DMS153 treated with DMSO at 0.1 percent for 48 hours (cell line): ENCODE results near the gene EIF5.

Experiments used
- DNase-seq: peaks from one replicate; lab custom pipeline; 2025; ENCODE audit not compliant: unreplicated experiment; lab: John Stamatoyannopoulos, UW

EIF5 gene

GRCh38 chr14:103391048-103391447 is 57.0 kb downstream of the EIF5 start:
- DNase-seq, result no peak

GRCh38 chr14:103392106-103392505 is 58.1 kb downstream of the EIF5 start:
- DNase-seq, result no peak

- no peak for DNase-seq
These were observed 58.5 kb downstream of the EIF5 start for GRCh38 chr14:103392572-103392971.

DNA sequence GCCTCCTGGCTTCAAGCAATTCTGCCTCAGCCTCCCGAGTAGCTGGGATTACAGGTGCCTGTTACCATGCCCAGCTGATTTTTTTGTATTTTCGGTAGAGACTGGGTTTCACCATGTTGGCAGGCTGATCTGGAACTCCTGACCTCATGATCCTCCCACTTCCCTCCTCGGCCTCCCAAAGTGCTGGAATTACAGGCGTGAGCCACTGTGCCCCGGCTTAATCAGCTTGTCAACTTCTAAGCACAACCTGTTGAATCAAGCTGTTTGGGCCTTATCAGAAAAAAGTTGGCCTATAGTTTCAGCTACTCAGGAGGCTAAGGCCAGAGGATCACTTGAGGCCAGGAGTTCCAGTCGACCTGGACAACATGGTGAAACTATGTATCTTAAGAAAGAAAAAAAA is 59.0 kb downstream of the EIF5 start:
- no peak for DNase-seq

GRCh38 chr14:103393676-103394626 is 59.9 kb downstream of the EIF5 start:
- DNase-seq, result no peak
